ENCODE measurements around the gene FAM43A.
A peak's percentile ranks its signal among the peaks of the same experiment; 100 is the strongest.

The FAM43A gene

DNA sequence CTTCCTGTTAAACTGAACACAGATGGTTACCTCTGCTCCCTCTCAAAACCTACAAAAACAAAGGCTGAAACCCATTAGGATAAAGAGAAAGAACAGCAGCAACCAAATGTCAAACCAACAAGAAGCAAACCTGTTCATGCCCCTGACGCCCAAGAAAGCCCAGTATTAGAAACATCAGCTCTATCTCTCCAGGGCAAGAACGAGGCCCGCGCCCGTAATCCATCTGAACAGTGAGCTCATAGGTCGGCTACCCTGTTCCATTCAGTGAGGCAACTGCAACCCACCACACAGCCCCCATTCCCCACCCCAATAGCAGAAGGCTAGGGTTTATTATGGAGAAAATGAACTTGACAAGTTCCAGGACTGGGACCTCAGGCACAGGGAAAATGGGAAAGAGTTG lies 23.7 kb upstream of the FAM43A start:
- TF ChIP-seq, protein P1, sequence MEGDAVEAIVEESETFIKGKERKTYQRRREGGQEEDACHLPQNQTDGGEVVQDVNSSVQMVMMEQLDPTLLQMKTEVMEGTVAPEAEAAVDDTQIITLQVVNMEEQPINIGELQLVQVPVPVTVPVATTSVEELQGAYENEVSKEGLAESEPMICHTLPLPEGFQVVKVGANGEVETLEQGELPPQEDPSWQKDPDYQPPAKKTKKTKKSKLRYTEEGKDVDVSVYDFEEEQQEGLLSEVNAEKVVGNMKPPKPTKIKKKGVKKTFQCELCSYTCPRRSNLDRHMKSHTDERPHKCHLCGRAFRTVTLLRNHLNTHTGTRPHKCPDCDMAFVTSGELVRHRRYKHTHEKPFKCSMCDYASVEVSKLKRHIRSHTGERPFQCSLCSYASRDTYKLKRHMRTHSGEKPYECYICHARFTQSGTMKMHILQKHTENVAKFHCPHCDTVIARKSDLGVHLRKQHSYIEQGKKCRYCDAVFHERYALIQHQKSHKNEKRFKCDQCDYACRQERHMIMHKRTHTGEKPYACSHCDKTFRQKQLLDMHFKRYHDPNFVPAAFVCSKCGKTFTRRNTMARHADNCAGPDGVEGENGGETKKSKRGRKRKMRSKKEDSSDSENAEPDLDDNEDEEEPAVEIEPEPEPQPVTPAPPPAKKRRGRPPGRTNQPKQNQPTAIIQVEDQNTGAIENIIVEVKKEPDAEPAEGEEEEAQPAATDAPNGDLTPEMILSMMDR (IDR thresholded peaks at IDR 0.05; ENCODE audit: borderline replicate concordance, control extremely low read depth, extremely low read depth, insufficient read depth, missing control alignments) = no peak
- no peak for DNase-seq (ENCODE audit: low spot score)
- in situ Hi-C loops (cut with MboI; ENCODE audit: low sequenced_read_pairs, unreplicated experiment) = no loop called here

DNA sequence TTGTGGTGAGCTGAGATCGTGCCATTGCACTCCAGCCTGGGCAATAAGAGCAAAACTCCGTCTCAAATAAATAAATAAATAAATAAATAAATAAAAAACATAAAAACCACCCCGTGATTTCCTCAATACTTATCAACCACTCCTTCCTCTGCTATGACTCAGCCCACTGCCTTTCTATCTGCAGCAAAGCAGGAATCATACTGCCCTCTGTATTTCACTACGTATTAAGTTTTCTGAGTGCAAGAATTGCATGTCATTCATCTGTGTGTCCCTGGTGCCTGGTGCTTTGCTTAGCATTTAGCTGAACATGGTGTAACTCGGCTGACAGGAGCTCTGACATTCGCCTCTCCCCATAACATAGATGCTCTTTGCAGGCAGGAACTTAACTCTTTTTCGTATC lies 20.8 kb upstream of the FAM43A start:
- TF ChIP-seq, protein P1 (IDR thresholded peaks at IDR 0.05; ENCODE audit: borderline replicate concordance, control extremely low read depth, extremely low read depth, insufficient read depth, missing control alignments) = no peak
- in situ Hi-C loops (cut with MboI; ENCODE audit: low sequenced_read_pairs, unreplicated experiment) = no loop called here
- no peak for DNase-seq (ENCODE audit: low spot score)

DNA sequence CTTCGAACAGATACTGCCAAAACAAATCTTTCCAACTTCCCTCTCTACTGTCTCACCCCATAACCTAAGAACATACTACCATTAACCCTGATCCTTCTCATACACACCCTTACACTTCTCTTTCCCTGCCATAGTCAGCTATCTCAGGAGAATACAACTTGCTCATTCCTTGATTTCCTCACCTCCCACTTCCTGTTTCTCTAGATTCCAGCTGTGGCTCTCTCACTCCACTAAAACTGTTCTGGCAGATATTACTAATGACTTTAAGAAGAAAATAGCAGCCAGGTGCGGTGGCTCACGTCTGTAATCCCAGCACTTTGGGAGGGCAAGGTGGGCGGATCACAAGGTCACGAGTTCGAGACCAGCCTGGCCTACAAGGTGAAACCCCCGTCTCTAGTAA lies 18.3 kb upstream of the FAM43A start:
- no peak for DNase-seq (ENCODE audit: low spot score)
- in situ Hi-C loops (cut with MboI; ENCODE audit: low sequenced_read_pairs, unreplicated experiment) = no loop called here
- TF ChIP-seq, protein P1 (IDR thresholded peaks at IDR 0.05; ENCODE audit: borderline replicate concordance, control extremely low read depth, extremely low read depth, insufficient read depth, missing control alignments) = no peak

DNA sequence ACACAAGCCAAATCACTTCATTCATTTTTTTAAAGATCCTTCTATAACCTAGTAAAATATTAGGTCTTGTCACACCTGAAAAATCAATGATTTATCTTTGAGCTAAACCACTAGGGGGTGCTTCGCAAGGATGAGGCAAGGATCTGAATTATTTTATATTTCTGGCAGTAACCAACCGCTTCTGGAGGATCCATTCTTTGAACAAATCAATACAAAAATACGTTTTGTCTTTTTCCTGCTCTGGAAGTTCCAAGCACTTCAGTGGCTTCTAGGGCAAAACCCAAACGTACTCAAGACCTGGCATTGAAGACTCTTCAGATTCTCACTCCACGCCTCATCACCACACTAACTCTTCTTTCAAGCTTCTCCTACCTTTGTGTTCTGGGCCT lies 14.2 kb upstream of the FAM43A start:
- in situ Hi-C loops (cut with MboI; ENCODE audit: low sequenced_read_pairs, unreplicated experiment) = no loop called here
- TF ChIP-seq, protein P1 (IDR thresholded peaks at IDR 0.05; ENCODE audit: borderline replicate concordance, control extremely low read depth, extremely low read depth, insufficient read depth, missing control alignments) = peak; percentile 51
- peak; percentile 58 for DNase-seq (ENCODE audit: low spot score)

DNA sequence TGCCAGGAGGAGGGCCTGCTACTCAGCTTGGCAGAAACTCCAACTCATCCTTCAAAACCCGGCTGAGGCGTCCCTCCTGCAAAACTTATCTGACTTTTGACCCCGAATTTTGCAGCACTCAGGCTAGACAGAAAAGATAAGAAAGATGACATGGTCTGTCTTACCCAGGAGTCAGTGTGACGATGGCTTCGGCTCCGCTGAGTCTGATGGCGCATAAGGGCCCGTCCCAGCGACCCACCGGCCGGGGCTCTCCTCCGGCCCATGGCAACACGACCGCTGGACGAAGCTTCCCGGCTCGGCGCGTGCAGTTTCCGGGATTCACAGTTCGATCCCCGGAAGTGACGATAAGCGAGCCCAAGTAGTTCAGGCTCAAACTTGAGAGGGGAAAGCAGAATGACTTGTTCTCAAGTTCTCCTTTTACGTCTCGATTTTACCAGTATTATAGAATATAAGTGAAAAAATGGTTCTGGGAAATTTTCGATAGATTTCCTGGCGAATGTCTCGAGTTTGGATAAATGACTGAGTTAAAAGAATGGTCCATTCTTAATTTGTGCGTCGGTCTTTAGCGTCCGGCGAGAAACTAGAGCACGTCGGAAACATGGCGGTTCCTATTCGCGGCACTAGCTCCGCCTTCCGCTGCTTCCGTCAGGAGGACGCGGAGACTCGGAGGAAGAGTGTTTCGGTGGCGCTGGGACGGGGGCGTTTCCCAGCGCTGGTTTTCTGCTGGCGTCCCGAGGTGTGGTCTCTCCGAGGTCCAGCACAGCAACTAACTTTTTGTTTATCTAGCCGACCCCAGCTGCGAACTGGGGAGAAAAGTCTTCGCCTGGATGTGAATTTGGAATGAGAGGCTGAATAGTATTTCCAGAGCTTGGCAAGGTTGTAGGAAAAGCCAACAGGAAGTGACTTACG lies 13.5 kb upstream of the FAM43A start, which contains the start of gene LSG1:
Gene LSG1, minus strand, starts transcription at position 292 of the 909 bp plus-strand sequence. Its CDS starts 29 bp downstream, at position 263.
- in situ Hi-C loops (cut with MboI; ENCODE audit: low sequenced_read_pairs, unreplicated experiment) = no loop called here
- TF ChIP-seq, protein P1 (IDR thresholded peaks at IDR 0.05; ENCODE audit: borderline replicate concordance, control extremely low read depth, extremely low read depth, insufficient read depth, missing control alignments) = no peak
- peak; percentile 88 for DNase-seq (ENCODE audit: low spot score)

DNA sequence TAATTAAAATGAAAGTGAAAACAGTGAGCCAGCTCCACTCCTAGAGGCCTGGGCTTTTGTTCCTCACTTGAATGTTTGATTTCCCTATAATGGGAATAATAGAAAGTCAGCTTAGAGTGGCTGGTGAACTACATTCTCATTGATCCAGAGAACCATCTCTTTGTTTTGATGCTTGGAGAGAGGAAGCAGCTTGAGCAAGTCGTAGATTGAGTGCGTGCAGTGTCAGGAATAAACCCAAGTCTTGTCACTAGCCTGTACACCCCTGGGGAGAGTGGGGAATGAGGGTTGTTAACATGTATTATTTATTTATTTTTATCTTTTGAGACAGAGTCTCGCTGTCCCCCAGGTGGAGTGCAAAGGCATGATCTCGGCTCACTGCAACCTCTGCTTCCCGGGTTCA lies 12.8 kb upstream of the FAM43A start:
- in situ Hi-C loops (cut with MboI; ENCODE audit: low sequenced_read_pairs, unreplicated experiment) = no loop called here
- no peak for DNase-seq (ENCODE audit: low spot score)
- TF ChIP-seq, protein P1 (IDR thresholded peaks at IDR 0.05; ENCODE audit: borderline replicate concordance, control extremely low read depth, extremely low read depth, insufficient read depth, missing control alignments) = no peak
